H1 (cell line): ENCODE data around the gene ADAT3. TPM values are rescaled to one million over a fixed set of nuclear protein-coding genes. Genes with fewer than 3 reads are reported as not detected.
A peak's percentile ranks its signal among the peaks of the same experiment; 100 is the strongest.

Experiments used
- CTCF ChIA-PET: fragments of 300-600 bp; sonication (Branson Sonifier 250); formaldehyde crosslinking; loops from one replicate; lab custom pipeline; 2021; ENCODE audit not compliant: partially characterized antibody; lab: Charles Lee
- POLR2A ChIA-PET: fragments of 300-600 bp; sonication (Branson Sonifier 250); formaldehyde crosslinking; loops from one replicate; lab custom pipeline; 2021; ENCODE audit warnings: inconsistent platforms; ENCODE audit not compliant: partially characterized antibody; lab: Charles Lee
- DNase-seq, 2 experiments: peaks; one replicate each; pipeline versions ENCODE4 v3.0.0 to v3.0.0-alpha.2; 2010 to 2022; ENCODE audit warnings: low spot score in 2 of 2, low read depth in 1 of 2, mixed read lengths in 1 of 2
- FAIRE-seq: peaks from 2 replicates; lab custom pipeline; 2011; peaks lifted over from hg19 to GRCh38; lab: Jason Lieb, UNC
- H2AFZ ChIP-seq: 2 replicates; pipeline ENCODE4 v1.8.1; 2012; ENCODE audit warnings: low read length, inconsistent platforms
- H2AK5ac ChIP-seq: 2 replicates; pipeline ENCODE4 v1.6.1; 2013; ENCODE audit warnings: low read depth, low read length
- H2BK120ac ChIP-seq: replicated peaks from 2 replicates; pipeline ENCODE3; 2013; ENCODE audit warnings: low read depth, low read length, inconsistent platforms
- H2BK12ac ChIP-seq: 2 replicates; pipeline ENCODE4 v1.6.1; 2013; ENCODE audit warnings: low read depth, low read length
- H2BK15ac ChIP-seq: 2 replicates; pipeline ENCODE4 v1.6.1; 2013; ENCODE audit warnings: low read length
- H2BK20ac ChIP-seq: 2 replicates; pipeline ENCODE4 v1.6.1; 2013; ENCODE audit warnings: low read length
- H2BK5ac ChIP-seq: 2 replicates; pipeline ENCODE4 v1.6.1; 2013; ENCODE audit warnings: low read depth, low read length
- H3K14ac ChIP-seq: 2 replicates; pipeline ENCODE4 v1.6.1; 2013; ENCODE audit warnings: inconsistent platforms; ENCODE audit not compliant: insufficient read length
- H3K18ac ChIP-seq: 2 replicates; pipeline ENCODE4 v1.6.1; 2013; ENCODE audit warnings: low read length; ENCODE audit errors: extremely low read depth
- H3K23ac ChIP-seq: 2 replicates; pipeline ENCODE4 v1.6.1; 2013; ENCODE audit warnings: inconsistent platforms; ENCODE audit not compliant: insufficient read length
- H3K23me2 ChIP-seq: 2 replicates; pipeline ENCODE4 v1.6.1; 2013; ENCODE audit warnings: low read depth, low read length
- H3K27ac ChIP-seq: 2 replicates; pipeline ENCODE4 v1.6.1; 2011; ENCODE audit warnings: low read depth, low read length, inconsistent platforms
- H3K27me3 ChIP-seq, 4 experiments: replicated peaks in 1 of 4; 1 replicate in 1 of 4; 2 replicates in 3 of 4; pipeline versions ENCODE4 v1.6.1 to v1.8.1; 2011 to 2013; ENCODE audit warnings: low read length in 3 of 4, mild to moderate bottlenecking in 3 of 4, inconsistent platforms in 2 of 4, mixed read lengths in 2 of 4, moderate library complexity in 1 of 4; ENCODE audit not compliant: control insufficient read depth in 3 of 4, insufficient read depth in 3 of 4; ENCODE audit errors: extremely low read depth in 1 of 4
- H3K36me3 ChIP-seq, 4 experiments: 2 replicates each; pipeline versions ENCODE4 v1.6.1 to v1.8.1; 2011 to 2013; ENCODE audit warnings: mild to moderate bottlenecking in 4 of 4, low read length in 3 of 4, moderate library complexity in 2 of 4, control low read depth in 1 of 4, inconsistent platforms in 1 of 4; ENCODE audit not compliant: insufficient read depth in 4 of 4, control insufficient read depth in 2 of 4
- H3K4ac ChIP-seq: replicated peaks from 2 replicates; pipeline ENCODE3; 2013; ENCODE audit warnings: low read length, low read depth, mixed read lengths, inconsistent platforms; ENCODE audit not compliant: insufficient read length
- H3K4me1 ChIP-seq, 4 experiments: replicated peaks in 1 of 4; 1 replicate in 1 of 4; 2 replicates in 3 of 4; pipeline versions ENCODE4 v1.6.1 to v1.8.1; 2011 to 2013; ENCODE audit warnings: low read length in 3 of 4, inconsistent platforms in 2 of 4, mixed read lengths in 1 of 4; ENCODE audit not compliant: insufficient read depth in 4 of 4, control insufficient read depth in 3 of 4
- H3K4me2 ChIP-seq, 2 experiments: 2 replicates each; pipeline versions ENCODE4 v1.6.1 to v1.8.1; 2011 to 2013; ENCODE audit warnings: low read depth in 2 of 2, low read length in 2 of 2, control low read depth in 1 of 2, inconsistent platforms in 1 of 2, mild to moderate bottlenecking in 1 of 2; ENCODE audit not compliant: insufficient read depth in 1 of 2
- H3K4me3 ChIP-seq, 4 experiments: fragments of 200-600, 300-600 bp in 1 of 4; sonication (generic), shearing (Covaris generic), sonication (Bioruptor Twin) in 1 of 4; 2 replicates each; pipeline versions ENCODE4 v1.5.1 to v1.8.1; 2011 to 2016; ENCODE audit warnings: low read length in 4 of 4, low read depth in 3 of 4, control low read depth in 2 of 4, inconsistent platforms in 2 of 4, mild to moderate bottlenecking in 2 of 4, mixed read lengths in 1 of 4, moderate library complexity in 1 of 4; ENCODE audit not compliant: insufficient read depth in 2 of 4; ENCODE audit errors: extremely low read depth in 1 of 4
- H3K56ac ChIP-seq: replicated peaks from 2 replicates; pipeline ENCODE3; 2013; ENCODE audit warnings: low read depth, mild to moderate bottlenecking, mixed read lengths, low read length, inconsistent platforms; ENCODE audit not compliant: insufficient read length
- H3K79me1 ChIP-seq: 2 replicates; pipeline ENCODE4 v1.6.1; 2013; ENCODE audit warnings: low read depth, low read length, control low read depth
- H3K79me2 ChIP-seq, 2 experiments: 2 replicates each; pipeline versions ENCODE4 v1.6.1 to v1.8.1; 2012 to 2013; ENCODE audit warnings: low read length in 2 of 2, mild to moderate bottlenecking in 2 of 2, inconsistent platforms in 1 of 2; ENCODE audit not compliant: insufficient read depth in 2 of 2, control insufficient read depth in 1 of 2
- H3K9ac ChIP-seq, 4 experiments: replicated peaks in 1 of 4; 1 replicate in 1 of 4; 2 replicates in 3 of 4; pipeline versions ENCODE4 v1.6.1 to v1.8.1; 2011 to 2013; ENCODE audit warnings: low read depth in 3 of 4, low read length in 3 of 4, control low read depth in 2 of 4, mild to moderate bottlenecking in 2 of 4, moderate library complexity in 2 of 4, inconsistent platforms in 1 of 4; ENCODE audit errors: extremely low read depth in 1 of 4
- H3K9me3 ChIP-seq, 2 experiments: 2 replicates each; pipeline versions ENCODE4 v1.6.1 to v1.8.1; 2012 to 2013; ENCODE audit warnings: mild to moderate bottlenecking in 2 of 2, moderate library complexity in 2 of 2, control low read depth in 1 of 2, inconsistent platforms in 1 of 2, low read depth in 1 of 2, low read length in 1 of 2, mixed read lengths in 1 of 2; ENCODE audit not compliant: insufficient read depth in 2 of 2
- H4K20me1 ChIP-seq, 2 experiments: replicated peaks in 1 of 2; 2 replicates each; pipeline versions ENCODE3 to v1.8.1; 2011 to 2013; ENCODE audit warnings: inconsistent platforms in 2 of 2, low read length in 2 of 2, mild to moderate bottlenecking in 1 of 2; ENCODE audit not compliant: insufficient read depth in 2 of 2, control insufficient read depth in 1 of 2
- H4K5ac ChIP-seq: 2 replicates; pipeline ENCODE4 v1.6.1; 2013; ENCODE audit warnings: low read length, low read depth, mixed read lengths, inconsistent platforms; ENCODE audit not compliant: insufficient read length
- H4K8ac ChIP-seq: 2 replicates; pipeline ENCODE4 v1.8.0; 2013; ENCODE audit warnings: mild to moderate bottlenecking, moderate library complexity, low read length, inconsistent platforms; ENCODE audit not compliant: insufficient read depth; ENCODE audit errors: extremely low read depth
- H4K91ac ChIP-seq: replicated peaks from 2 replicates; pipeline ENCODE3; 2013; ENCODE audit warnings: low read length, mixed read lengths, inconsistent platforms; ENCODE audit not compliant: insufficient read length
- POLR2AphosphoS5 ChIP-seq: IDR thresholded peaks from 2 replicates; pipeline ENCODE4 v1.6.1; 2011; ENCODE audit warnings: low read depth, low read length
- SUZ12 ChIP-seq: fragments of 200-600 bp; sonication (generic); IDR thresholded peaks from 2 replicates; pipeline ENCODE4 v1.6.1; 2012; ENCODE audit warnings: mild to moderate bottlenecking, inconsistent platforms, low read length, moderate library complexity, mixed read lengths
- WGBS, 2 experiments: shearing (Covaris generic) in 1 of 2; methylation state at CpG; one replicate each; pipeline versions ENCODE4 v1.1.6 to v1.1.7; 2013 to 2015; ENCODE audit warnings: low lambda C conversion rate in 2 of 2, mixed read lengths in 2 of 2, inconsistent platforms in 1 of 2, low coverage in 1 of 2, missing lambda C conversion rate in 1 of 2; ENCODE audit not compliant: insufficient replicate concordance in 2 of 2, insufficient coverage in 1 of 2, insufficient read length in 1 of 2; ENCODE audit errors: extremely low coverage in 1 of 2, missing lambda C conversion rate in 1 of 2; 5-methylcytosine and 5-hydroxymethylcytosine counted together
- polyA plus RNA-seq, 7 experiments: library from polyadenylated mRNA; depleted of rRNA in 3 of 7; stranded (reverse) in 5 of 7; unstranded in 2 of 7; fragments of >200 nt in 5 of 7; fragments of 200-250 nt in 2 of 7; gene quantifications; 1 replicate in 5 of 7; 2 replicates in 1 of 7; 4 replicates in 1 of 7; pipeline versions ENCODE4 v1.2.1 to v1.2.3, GENCODE V29; 2011 to 2013; ENCODE audit warnings: missing spikeins in 2 of 7, mixed read lengths in 2 of 7
- total RNA-seq: library from RNA; stranded (reverse); fragmentation: NEBNext Ultra II Directional; extraction: Animal tissue kit (Norgen Biotek cat#: 25700); gene quantifications from 2 replicates; pipeline ENCODE4 v1.2.1, GENCODE V29; 2021

The ADAT3 gene
- total and polyA plus RNA-seq, 2 of the 8 experiments (the other 6 are each of a cell fraction or from before 2014, with no cell fraction given), result 5.4 to 10.8 TPM

DNA sequence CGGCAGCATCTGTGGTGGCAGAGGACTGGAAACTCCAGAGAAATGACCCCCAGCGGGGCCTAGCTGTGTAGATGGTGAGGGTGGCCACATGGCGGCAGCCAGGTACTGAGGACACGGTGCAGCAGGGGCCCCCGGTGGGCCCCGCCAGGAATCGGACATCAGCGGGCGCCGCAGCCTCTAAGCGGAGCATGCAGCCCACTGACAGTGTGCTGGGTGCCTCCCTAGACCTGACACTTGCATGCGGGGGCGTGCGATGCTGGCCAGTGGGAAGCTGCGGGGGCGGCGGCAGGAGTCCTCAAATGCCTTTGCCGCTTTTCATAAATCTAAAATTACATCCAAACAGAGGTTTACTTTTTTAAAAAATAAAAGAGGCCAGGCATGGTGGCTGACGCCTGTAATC lies 16.1 kb downstream of the ADAT3 start:
- no peak for FAIRE-seq
- 0 out of 2 replicates have a peak, but pooled peaks have one; percentile 2 for TF ChIP-seq POLR2AphosphoS5
- TF ChIP-seq SUZ12, result no peak
- Histone ChIP-seq H3K9me3 (no peaks in the 10 kb centered on the region), H3K18ac (no peak overlapping the region), H2BK5ac (no peak overlapping the region), H2BK12ac (no peak overlapping the region), H3K14ac (no peak overlapping the region), H3K4me1 (peaks cover 0 to 3% (median 0%) of the 10 kb centered on the region in 4 experiments; a peak in 1 of 7 replicates), H4K20me1 (peaks cover 3 to 6% of the 10 kb centered on the region in 2 experiments), H4K8ac (no peak overlapping the region), H3K23ac (no peak overlapping the region), H3K4me2 (no peak overlapping the region), H3K79me1 (peaks cover 3% of the 10 kb centered on the region), H2AFZ (no peak overlapping the region), H3K9ac (no peak overlapping the region), H2BK20ac (no peak overlapping the region), H2AK5ac (no peak overlapping the region), H3K56ac (no peak overlapping the region), H3K27ac (no peak overlapping the region), H2BK120ac (no peak overlapping the region), H3K4me3 (no peak overlapping the region), H3K27me3 (no peaks in the 10 kb centered on the region), H3K23me2 (no peaks in the 10 kb centered on the region), H4K5ac (no peak overlapping the region), H4K91ac (no peak overlapping the region), H3K79me2 (no peaks in the 10 kb centered on the region), H3K4ac (no peak overlapping the region), H2BK15ac (no peak overlapping the region), H3K36me3 (peaks cover 12 to 50% (median 29%) of the 10 kb centered on the region in 4 experiments; a peak in 7 of 8 replicates)
- POLR2A ChIA-PET, result interaction anchor here (0.5 to 1.3 kb wide), 2 partner anchors 14 to 79 kb away, joined by 3 to 6 read pairs; no protein-coding TSS in a partner anchor
- 95% methylated on average over 19 of the region's 19 CpGs; no CpG with 5 or more reads in 1 of the 2 experiments for WGBS, 2 experiments
- CTCF ChIA-PET, result interaction anchor here (1.0 to 6.5 kb wide), 5 partner anchors 8 to 45 kb away, joined by 3 to 39 read pairs (median 3); no protein-coding TSS in a partner anchor
- no peak for DNase-seq
